ENCODE results near the gene PPTC7.
A peak's percentile ranks its signal among the peaks of the same experiment; 100 is the strongest.
"Not testable (repeated sequence)": the region's sequence is repeated elsewhere in the genome, so short reads cannot be mapped to it uniquely, and the experiment has no call there.

The PPTC7 gene

DNA sequence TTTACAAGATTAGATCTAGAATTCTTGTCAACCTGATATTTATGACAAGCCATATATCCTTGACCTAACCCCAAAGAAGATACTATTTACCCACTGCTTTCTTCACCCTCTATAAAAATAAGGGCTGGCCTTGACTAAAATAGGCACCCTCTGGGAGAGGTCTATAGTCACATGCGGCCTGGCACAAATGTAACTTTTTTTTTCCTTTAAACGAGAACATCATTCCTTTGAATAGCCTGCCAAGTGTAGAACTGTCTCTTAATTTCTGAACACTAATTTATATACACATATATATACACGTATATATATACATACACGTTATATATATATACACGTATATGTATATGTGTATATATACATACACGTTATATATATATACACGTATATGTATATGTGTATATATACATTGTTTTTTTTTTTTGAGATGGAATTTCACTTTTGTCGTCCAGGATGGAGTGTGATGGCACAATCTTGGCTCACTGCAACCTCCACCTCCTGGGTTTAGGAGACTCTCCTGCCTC, 18.6 kb downstream of the PPTC7 start:
- Histone ChIP-seq H3K4me2 (ENCODE audit: low read length) (no peak overlapping the region), H3F3A (ENCODE audit: insufficient read depth, low read length) (no peaks in the 10 kb centered on the region), H4K20me1 (ENCODE audit: insufficient read depth, low read length) (no peaks in the 10 kb centered on the region), H3K27me3 (ENCODE audit: insufficient read depth, low read length) (no peaks in the 10 kb centered on the region), H3K79me2 (ENCODE audit: insufficient read depth, low read length) (peaks cover 79% of the 10 kb centered on the region), H3K9me2 (ENCODE audit: low read depth, low read length) (no peaks in the 10 kb centered on the region), H3K4me3 (ENCODE audit: low read depth, low read length, poor library complexity, severe bottlenecking) (no peak overlapping the region), H3K36me3 (ENCODE audit: insufficient read depth, low read length) (peaks cover 5% of the 10 kb centered on the region; the same call in 1 of the 2 replicates), H3K4me1 (ENCODE audit: insufficient read depth, low read length, severe bottlenecking) (peaks cover 59% of the 10 kb centered on the region), H3K9ac (ENCODE audit: low read length) (no peak overlapping the region), H3K9me3 (ENCODE audit: low read length) (no peaks in the 10 kb centered on the region; the same call in 1 of the 2 replicates), H3K27ac (ENCODE audit: low read depth, low read length, poor library complexity, severe bottlenecking) (peak overlapping the region; percentile 78), H2AFZ (ENCODE audit: low read length) (no peak overlapping the region)
- TF ChIP-seq, protein P1, sequence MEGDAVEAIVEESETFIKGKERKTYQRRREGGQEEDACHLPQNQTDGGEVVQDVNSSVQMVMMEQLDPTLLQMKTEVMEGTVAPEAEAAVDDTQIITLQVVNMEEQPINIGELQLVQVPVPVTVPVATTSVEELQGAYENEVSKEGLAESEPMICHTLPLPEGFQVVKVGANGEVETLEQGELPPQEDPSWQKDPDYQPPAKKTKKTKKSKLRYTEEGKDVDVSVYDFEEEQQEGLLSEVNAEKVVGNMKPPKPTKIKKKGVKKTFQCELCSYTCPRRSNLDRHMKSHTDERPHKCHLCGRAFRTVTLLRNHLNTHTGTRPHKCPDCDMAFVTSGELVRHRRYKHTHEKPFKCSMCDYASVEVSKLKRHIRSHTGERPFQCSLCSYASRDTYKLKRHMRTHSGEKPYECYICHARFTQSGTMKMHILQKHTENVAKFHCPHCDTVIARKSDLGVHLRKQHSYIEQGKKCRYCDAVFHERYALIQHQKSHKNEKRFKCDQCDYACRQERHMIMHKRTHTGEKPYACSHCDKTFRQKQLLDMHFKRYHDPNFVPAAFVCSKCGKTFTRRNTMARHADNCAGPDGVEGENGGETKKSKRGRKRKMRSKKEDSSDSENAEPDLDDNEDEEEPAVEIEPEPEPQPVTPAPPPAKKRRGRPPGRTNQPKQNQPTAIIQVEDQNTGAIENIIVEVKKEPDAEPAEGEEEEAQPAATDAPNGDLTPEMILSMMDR (IDR thresholded peaks at IDR 0.05; ENCODE audit: low read length): no peak
- no peak for TF ChIP-seq EZH2 (IDR thresholded peaks at IDR 0.05; ENCODE audit: borderline replicate concordance, low read length)

DNA sequence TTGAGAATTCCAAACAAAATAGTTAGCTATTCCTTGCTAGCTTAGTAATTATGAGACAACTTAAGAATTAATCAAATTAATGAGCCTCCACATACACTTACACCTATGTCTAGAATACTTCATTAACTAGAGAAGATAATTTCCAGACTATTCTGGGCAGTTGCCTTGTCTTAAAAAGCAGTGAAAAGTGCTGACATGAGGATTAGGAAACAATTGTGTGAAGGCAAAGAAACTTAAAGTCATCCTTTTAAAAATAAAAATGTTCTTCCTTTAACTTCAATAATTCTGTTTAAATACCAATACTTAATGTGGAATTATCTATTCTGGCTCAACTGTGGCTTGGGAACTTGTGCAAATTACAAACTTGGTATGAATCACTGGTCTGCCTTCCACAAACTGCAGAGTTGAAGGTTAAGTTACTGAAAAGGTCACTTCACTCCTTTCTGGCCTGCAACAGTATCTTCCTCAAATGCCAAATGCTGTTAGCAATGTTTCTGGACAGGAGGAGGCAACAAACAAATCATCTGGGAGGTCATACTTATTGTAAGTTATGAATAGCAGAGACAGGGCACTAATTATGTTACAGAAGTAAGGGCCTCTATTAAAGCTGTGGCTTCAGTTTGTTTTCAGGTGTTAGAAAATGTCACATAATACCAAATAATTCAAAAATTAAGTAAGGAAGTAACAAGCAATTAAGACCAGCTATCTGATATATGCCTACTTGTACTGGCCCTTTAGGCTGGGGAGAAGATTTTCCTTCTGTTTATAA, 19.2 kb downstream of the PPTC7 start:
- no peak overlapping the region for H3K4me3 ChIP-seq (ENCODE audit: low read depth, low read length, poor library complexity, severe bottlenecking)
- H3K27ac ChIP-seq (ENCODE audit: low read depth, low read length, poor library complexity, severe bottlenecking): peak overlapping the region; percentile 78
- H3K9ac ChIP-seq (ENCODE audit: low read length): no peak overlapping the region

DNA sequence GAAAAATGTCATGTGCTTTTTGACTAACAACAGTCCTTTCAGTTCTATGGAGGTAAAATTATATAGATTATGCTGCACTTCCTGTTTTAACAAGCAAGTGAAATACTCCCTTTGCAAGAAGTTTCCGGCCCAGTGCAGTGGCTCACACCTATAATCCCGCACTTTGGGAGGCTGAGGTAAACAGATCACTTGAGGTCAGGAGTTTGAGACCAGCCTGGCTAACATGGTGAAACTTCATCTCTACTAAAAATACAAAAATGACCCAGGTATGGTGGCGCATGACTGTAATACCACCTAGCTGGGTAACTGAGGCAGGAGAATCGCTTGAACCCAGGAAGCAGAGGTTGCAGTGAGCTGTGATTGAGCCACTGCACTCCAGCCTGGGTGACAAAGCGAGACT, 20.7 kb downstream of the PPTC7 start:
- H2AFZ ChIP-seq (ENCODE audit: low read length); H3K9me2 ChIP-seq (ENCODE audit: low read depth, low read length); H3K9ac ChIP-seq (ENCODE audit: low read length); H3K27me3 ChIP-seq (ENCODE audit: insufficient read depth, low read length); H3F3A ChIP-seq (ENCODE audit: insufficient read depth, low read length); H3K4me3 ChIP-seq (ENCODE audit: low read depth, low read length, poor library complexity, severe bottlenecking); H4K20me1 ChIP-seq (ENCODE audit: insufficient read depth, low read length); H3K9me3 ChIP-seq (ENCODE audit: low read length): not testable (repeated sequence)
- H3K4me1 ChIP-seq (ENCODE audit: insufficient read depth, low read length, severe bottlenecking): peaks cover 56% of the 10 kb centered on the region
- peaks cover 11% of the 10 kb centered on the region for H3K36me3 ChIP-seq (ENCODE audit: insufficient read depth, low read length)
- H3K4me2 ChIP-seq (ENCODE audit: low read length): peak overlapping the region; percentile 53; the same call in 1 of the 2 replicates
- H3K79me2 ChIP-seq (ENCODE audit: insufficient read depth, low read length): peaks cover 82% of the 10 kb centered on the region
- peak overlapping the region; percentile 78 for H3K27ac ChIP-seq (ENCODE audit: low read depth, low read length, poor library complexity, severe bottlenecking)

More for the DNA sequence above, 19.2 kb downstream of the PPTC7 start:
- Histone ChIP-seq H4K20me1 (ENCODE audit: insufficient read depth, low read length) (no peaks in the 10 kb centered on the region), H3K36me3 (ENCODE audit: insufficient read depth, low read length) (peaks cover 6% of the 10 kb centered on the region; the same call in 1 of the 2 replicates), H3K27me3 (ENCODE audit: insufficient read depth, low read length) (no peaks in the 10 kb centered on the region), H3F3A (ENCODE audit: insufficient read depth, low read length) (no peaks in the 10 kb centered on the region), H3K9me2 (ENCODE audit: low read depth, low read length) (no peaks in the 10 kb centered on the region), H2AFZ (ENCODE audit: low read length) (no peak overlapping the region), H3K79me2 (ENCODE audit: insufficient read depth, low read length) (peaks cover 80% of the 10 kb centered on the region), H3K4me1 (ENCODE audit: insufficient read depth, low read length, severe bottlenecking) (peaks cover 59% of the 10 kb centered on the region), H3K9me3 (ENCODE audit: low read length) (no peaks in the 10 kb centered on the region), H3K4me2 (ENCODE audit: low read length) (no peak overlapping the region; the same call in 1 of the 2 replicates)
- TF ChIP-seq EZH2 (IDR thresholded peaks at IDR 0.05; ENCODE audit: borderline replicate concordance, low read length): no peak
- TF ChIP-seq, protein P1 (IDR thresholded peaks at IDR 0.05; ENCODE audit: low read length): no peak
